Mesenchymal stem cell (in vitro differentiated cells and primary cell): ENCODE measurements around the gene MRM1.

Source experiments
- DNase-seq: peaks from one replicate; pipeline ENCODE4 v3.0.0-alpha.2; 2013
- H2AFZ ChIP-seq: one replicate; pipeline ENCODE4 v1.6.1; 2013; ENCODE audit warnings: low read depth, mild to moderate bottlenecking, control low read depth, inconsistent platforms, low read length, moderate library complexity
- H2AK5ac ChIP-seq: 2 replicates; pipeline ENCODE4 v1.6.1; 2013; ENCODE audit warnings: low read length, moderate library complexity, mild to moderate bottlenecking, inconsistent platforms; ENCODE audit not compliant: severe bottlenecking
- H2BK120ac ChIP-seq: one replicate; pipeline ENCODE4 v1.6.1; 2013; ENCODE audit warnings: low read depth, mild to moderate bottlenecking, inconsistent platforms, low read length, moderate library complexity
- H2BK12ac ChIP-seq, 2 experiments: one replicate each; pipeline ENCODE4 v1.6.1; 2013; ENCODE audit warnings: inconsistent platforms in 2 of 2, low read length in 2 of 2, mild to moderate bottlenecking in 2 of 2, moderate library complexity in 2 of 2, control low read depth in 1 of 2
- H2BK15ac ChIP-seq: one replicate; pipeline ENCODE4 v1.6.1; 2013; ENCODE audit warnings: mild to moderate bottlenecking, low read depth, inconsistent platforms; ENCODE audit not compliant: poor library complexity, severe bottlenecking
- H2BK5ac ChIP-seq: 2 replicates; pipeline ENCODE4 v1.6.1; 2013; ENCODE audit warnings: low read depth, mild to moderate bottlenecking, low read length, control low read depth, inconsistent platforms; ENCODE audit not compliant: poor library complexity, severe bottlenecking
- H3K14ac ChIP-seq, 2 experiments: one replicate each; pipeline ENCODE4 v1.6.1; 2013; ENCODE audit warnings: inconsistent platforms in 2 of 2, low read length in 2 of 2, control low read depth in 1 of 2, mild to moderate bottlenecking in 1 of 2, moderate library complexity in 1 of 2
- H3K18ac ChIP-seq, 2 experiments: one replicate each; pipeline ENCODE4 v1.6.1; 2013; ENCODE audit warnings: inconsistent platforms in 2 of 2, low read length in 2 of 2, control low read depth in 1 of 2, low read depth in 1 of 2, mild to moderate bottlenecking in 1 of 2
- H3K23ac ChIP-seq, 2 experiments: one replicate each; pipeline ENCODE4 v1.6.1; 2013; ENCODE audit warnings: inconsistent platforms in 2 of 2, low read length in 2 of 2, mild to moderate bottlenecking in 2 of 2, moderate library complexity in 2 of 2, control low read depth in 1 of 2
- H3K27ac ChIP-seq: 2 replicates; pipeline ENCODE4 v1.5.1; 2013; ENCODE audit warnings: mild to moderate bottlenecking, moderate library complexity, low read length, control low read depth, inconsistent platforms; ENCODE audit not compliant: poor library complexity, severe bottlenecking
- H3K27me3 ChIP-seq, 2 experiments: 2 replicates each; pipeline versions ENCODE4 v1.6.1 to v1.7.0; 2013; ENCODE audit warnings: low read length in 2 of 2, mild to moderate bottlenecking in 2 of 2, moderate library complexity in 2 of 2, control low read depth in 1 of 2, inconsistent platforms in 1 of 2; ENCODE audit not compliant: control insufficient read depth in 1 of 2, insufficient read depth in 1 of 2
- H3K36me3 ChIP-seq, 2 experiments: 2 replicates each; pipeline versions ENCODE4 v1.6.1 to v1.7.0; 2013; ENCODE audit warnings: low read length in 2 of 2, control low read depth in 1 of 2, inconsistent platforms in 1 of 2, low read depth in 1 of 2, mild to moderate bottlenecking in 1 of 2; ENCODE audit not compliant: insufficient read depth in 2 of 2, control insufficient read depth in 1 of 2
- H3K4ac ChIP-seq, 2 experiments: one replicate each; pipeline ENCODE4 v1.6.1; 2013; ENCODE audit warnings: inconsistent platforms in 2 of 2, low read length in 2 of 2, mild to moderate bottlenecking in 2 of 2, moderate library complexity in 2 of 2, control low read depth in 1 of 2, low read depth in 1 of 2
- H3K4me1 ChIP-seq: 2 replicates; pipeline ENCODE4 v1.6.1; 2013; ENCODE audit warnings: low read depth, low read length, control low read depth; ENCODE audit not compliant: control insufficient read depth, insufficient read depth
- H3K4me2 ChIP-seq: 2 replicates; pipeline ENCODE4 v1.6.1; 2013; ENCODE audit warnings: low read length, mild to moderate bottlenecking, inconsistent platforms; ENCODE audit not compliant: poor library complexity, severe bottlenecking
- H3K4me3 ChIP-seq, 2 experiments: 2 replicates each; pipeline versions ENCODE4 v1.5.1 to v1.7.0; 2013; ENCODE audit warnings: low read length in 2 of 2, mild to moderate bottlenecking in 2 of 2, control low read depth in 1 of 2, low read depth in 1 of 2; ENCODE audit not compliant: insufficient read depth in 1 of 2
- H3K79me1 ChIP-seq: replicated peaks from 2 replicates; pipeline ENCODE4 v1.6.1; 2013; ENCODE audit warnings: mild to moderate bottlenecking, control low read depth, low read length, inconsistent platforms; ENCODE audit not compliant: poor library complexity, severe bottlenecking
- H3K9ac ChIP-seq: 2 replicates; pipeline ENCODE4 v1.7.0; 2013; ENCODE audit warnings: mild to moderate bottlenecking, low read length, moderate library complexity
- H3K9me3 ChIP-seq: 2 replicates; pipeline ENCODE4 v1.7.0; 2013; ENCODE audit warnings: mild to moderate bottlenecking, low read length; ENCODE audit not compliant: control insufficient read depth
- H4K8ac ChIP-seq: one replicate; pipeline ENCODE4 v1.6.1; 2013; ENCODE audit warnings: inconsistent platforms, mild to moderate bottlenecking, low read length, moderate library complexity
- H4K91ac ChIP-seq: one replicate; pipeline ENCODE4 v1.6.1; 2013; ENCODE audit warnings: mild to moderate bottlenecking, low read length, inconsistent platforms
- WGBS: methylation state at CpG from one replicate; pipeline ENCODE4 v1.1.7; 2013; ENCODE audit warnings: mixed read lengths; 5-methylcytosine and 5-hydroxymethylcytosine counted together

MRM1 gene

DNA sequence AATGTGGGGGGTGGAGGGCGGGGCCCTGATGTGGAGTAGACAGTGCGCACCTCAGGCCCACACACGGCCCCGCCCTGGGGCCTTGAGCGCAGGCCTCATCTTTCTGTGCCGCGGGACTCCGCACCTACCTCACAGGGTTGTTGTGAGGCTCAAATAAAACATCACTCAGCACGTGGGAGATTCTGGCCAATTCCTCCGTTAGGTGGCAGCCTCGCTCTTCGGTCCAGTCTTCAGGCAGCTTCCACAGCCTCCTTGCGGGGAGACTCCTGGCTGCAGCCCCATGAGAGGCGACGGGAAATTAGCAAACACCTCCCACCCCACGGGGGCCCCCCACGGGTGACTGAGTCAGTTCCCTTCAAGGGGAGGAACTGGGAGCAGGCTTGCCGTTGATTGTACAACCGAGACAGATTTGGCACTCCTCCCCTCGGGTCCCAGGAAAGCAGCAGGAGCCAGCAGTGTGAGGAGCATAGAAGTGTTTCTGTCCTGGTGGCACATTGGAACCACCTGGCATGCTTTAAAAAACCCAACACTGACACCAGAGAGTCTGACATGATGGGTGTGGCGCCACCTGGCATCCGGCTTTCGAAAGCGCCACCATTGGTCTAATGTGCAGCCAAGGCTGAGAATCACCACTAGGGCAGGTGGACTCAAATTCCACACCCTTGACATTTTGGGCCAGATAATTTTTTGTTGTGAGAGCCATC is 7.6 kb downstream of the MRM1 start:
- Histone ChIP-seq H3K79me1 (peaks cover 24% of the 10 kb centered on the region), H3K18ac (no peak overlapping the region), H3K4me2 (no peak overlapping the region), H2BK12ac (peak overlapping the region in 1 of 2 experiments; percentile 47), H4K91ac (no peak overlapping the region), H3K9me3 (no peaks in the 10 kb centered on the region), H2BK5ac (no peak overlapping the region), H3K23ac (no peak overlapping the region), H4K8ac (peak overlapping the region; percentile 48), H3K14ac (no peak overlapping the region), H3K27ac (no peak overlapping the region), H2BK120ac (no peak overlapping the region), H3K27me3 (peaks cover 0 to 13% of the 10 kb centered on the region in 2 experiments), H3K4me3 (peak overlapping the region in 1 of 2 experiments; percentile 49), H3K4me1 (peaks cover 8% of the 10 kb centered on the region), H2AFZ (peak overlapping the region; percentile 7), H3K4ac (no peak overlapping the region), H2AK5ac (no peak overlapping the region), H3K9ac (peak overlapping the region; percentile 39), H3K36me3 (peaks cover 0 to 8% of the 10 kb centered on the region in 2 experiments), H2BK15ac (peak overlapping the region; percentile 75)
- 57% methylated on average over 24 of the region's 24 CpGs for WGBS
- peak; percentile 70 for DNase-seq

DNA sequence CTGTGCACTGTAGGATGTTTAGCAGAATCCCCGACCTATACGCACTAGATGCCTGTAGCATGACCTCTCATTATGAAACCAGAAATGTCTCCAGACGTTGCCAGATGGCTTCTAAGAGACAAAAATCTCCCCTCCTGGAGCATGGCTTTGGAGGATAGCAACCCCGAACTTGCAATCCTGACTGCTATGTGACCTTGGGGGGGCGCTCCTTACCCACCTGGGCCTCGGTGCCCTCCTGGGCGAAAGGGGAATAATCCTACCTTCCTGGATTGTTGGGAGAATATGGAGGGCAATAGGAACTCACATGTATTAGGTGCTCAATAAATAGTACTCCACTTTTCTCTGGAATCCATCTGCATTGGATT is 8.1 kb downstream of the MRM1 start:
- Histone ChIP-seq H3K4me2 (no peak overlapping the region), H3K36me3 (peaks cover 0 to 7% of the 10 kb centered on the region in 2 experiments), H3K79me1 (peaks cover 20% of the 10 kb centered on the region), H3K18ac (no peak overlapping the region), H3K23ac (no peak overlapping the region), H3K27ac (no peak overlapping the region), H4K91ac (no peak overlapping the region), H2BK12ac (no peak overlapping the region), H3K14ac (no peak overlapping the region), H3K9ac (peak overlapping the region; percentile 39), H4K8ac (no peak overlapping the region), H3K4ac (no peak overlapping the region), H3K27me3 (peaks cover 3 to 18% of the 10 kb centered on the region in 2 experiments), H2BK120ac (no peak overlapping the region), H3K4me3 (no peak overlapping the region), H2BK5ac (no peak overlapping the region), H2AK5ac (no peak overlapping the region), H3K4me1 (peaks cover 8% of the 10 kb centered on the region), H3K9me3 (no peaks in the 10 kb centered on the region), H2AFZ (no peak overlapping the region), H2BK15ac (no peak overlapping the region)
- no peak for DNase-seq
- WGBS: 97% methylated on average over 7 of the region's 7 CpGs

DNA sequence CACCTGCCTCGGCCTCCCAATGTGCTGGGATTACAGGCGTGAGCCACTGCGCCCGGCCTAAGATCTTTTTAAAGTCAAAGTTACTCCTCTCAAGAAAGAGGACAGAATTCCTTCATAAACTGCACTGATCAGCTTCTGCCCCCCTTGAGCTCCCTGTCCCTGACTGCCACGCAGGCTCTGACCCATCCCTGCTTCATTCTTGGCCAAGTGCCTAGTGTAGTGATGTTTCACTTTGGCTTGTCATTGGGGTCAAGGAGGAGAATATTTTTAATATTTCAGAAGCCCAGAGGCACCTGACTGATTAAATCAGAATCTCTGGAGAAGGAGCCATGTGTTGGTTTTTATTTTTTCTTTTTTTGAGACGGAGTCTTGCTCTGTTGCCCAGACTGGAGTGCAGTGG is 9.1 kb downstream of the MRM1 start:
- H3K9ac ChIP-seq: no peak overlapping the region
- H3K18ac ChIP-seq: no peak overlapping the region
- WGBS: 97% methylated on average over 6 of the region's 6 CpGs
- H4K8ac ChIP-seq: no peak overlapping the region
- H2AFZ ChIP-seq: no peak overlapping the region
- H2BK120ac ChIP-seq: no peak overlapping the region
- no peak overlapping the region for H3K4ac ChIP-seq
- no peak overlapping the region for H3K14ac ChIP-seq
- peaks cover 18% of the 10 kb centered on the region for H3K79me1 ChIP-seq
- no peak overlapping the region for H2BK5ac ChIP-seq
- H2AK5ac ChIP-seq: no peak overlapping the region
- H3K4me1 ChIP-seq: peaks cover 8% of the 10 kb centered on the region
- no peak overlapping the region for H2BK15ac ChIP-seq
- H2BK12ac ChIP-seq: no peak overlapping the region
- no peak overlapping the region for H3K4me3 ChIP-seq
- peaks cover 0 to 7% of the 10 kb centered on the region in 2 experiments for H3K36me3 ChIP-seq
- H4K91ac ChIP-seq: no peak overlapping the region
- no peak for DNase-seq
- H3K27ac ChIP-seq: no peak overlapping the region
- H3K4me2 ChIP-seq: no peak overlapping the region
- H3K27me3 ChIP-seq: peaks cover 9 to 20% of the 10 kb centered on the region in 2 experiments
- no peak overlapping the region for H3K23ac ChIP-seq
- H3K9me3 ChIP-seq: no peaks in the 10 kb centered on the region

DNA sequence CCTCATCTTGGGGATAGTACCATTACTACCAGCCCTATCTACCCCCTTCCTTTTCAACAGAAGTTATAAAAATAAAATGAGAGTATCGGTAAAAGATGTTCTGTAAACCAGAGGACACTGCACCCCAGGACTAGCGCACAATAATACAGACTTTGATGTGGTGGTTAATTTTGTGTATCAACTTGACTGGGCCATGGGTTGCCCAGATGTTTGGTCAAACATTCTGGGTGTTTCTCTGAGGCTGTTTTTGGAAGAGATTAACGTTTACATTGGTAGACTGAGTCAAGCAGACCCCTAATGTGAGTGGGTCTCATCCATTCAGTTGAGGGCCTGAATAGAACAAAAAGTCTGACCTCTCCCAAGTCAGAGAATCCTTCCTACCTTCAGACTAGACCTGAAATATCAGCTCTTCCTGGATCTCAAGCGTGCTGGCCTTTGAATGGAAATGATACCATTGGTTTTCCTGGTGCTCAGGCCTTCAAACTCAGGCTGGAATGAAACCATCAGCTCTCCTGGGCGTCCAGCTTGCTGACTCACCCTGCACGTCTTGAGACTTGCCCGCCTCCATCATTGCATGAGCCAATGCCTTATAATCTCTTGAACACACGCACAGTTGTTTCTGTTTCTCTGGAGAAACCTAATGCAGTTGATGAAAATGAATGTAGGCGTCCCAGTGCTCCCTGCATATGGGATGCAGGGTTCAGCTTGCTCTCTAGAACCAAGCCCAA is 10.1 kb downstream of the MRM1 start:
- Histone ChIP-seq H3K4ac (no peak overlapping the region), H3K4me2 (no peak overlapping the region), H2BK5ac (no peak overlapping the region), H3K23ac (no peak overlapping the region), H4K8ac (no peak overlapping the region), H3K18ac (no peak overlapping the region), H2AFZ (no peak overlapping the region), H3K9me3 (no peaks in the 10 kb centered on the region), H3K27ac (no peak overlapping the region), H2BK12ac (no peak overlapping the region), H3K14ac (no peak overlapping the region), H3K4me1 (peaks cover 13% of the 10 kb centered on the region), H2BK120ac (no peak overlapping the region), H2BK15ac (no peak overlapping the region), H3K36me3 (peaks cover 0 to 4% of the 10 kb centered on the region in 2 experiments), H2AK5ac (no peak overlapping the region), H3K9ac (peak overlapping the region; percentile 63), H4K91ac (no peak overlapping the region), H3K79me1 (peaks cover 8% of the 10 kb centered on the region), H3K4me3 (peak overlapping the region in 1 of 2 experiments; percentile 30), H3K27me3 (peaks cover 9 to 24% of the 10 kb centered on the region in 2 experiments)
- WGBS: 87% methylated on average over 9 of the region's 9 CpGs
- DNase-seq: peak; percentile 77
